Ishikawa (cell line): ENCODE data around the gene SLC2A4RG.

Source experiments
- CEBPB ChIP-seq: IDR thresholded peaks from 2 replicates; pipeline ENCODE4 v1.6.1; 2012
- CREB1 ChIP-seq: IDR thresholded peaks from 2 replicates; pipeline ENCODE4 v1.6.1; 2012; ENCODE audit warnings: low read depth
- EGR1 ChIP-seq: IDR thresholded peaks from 2 replicates; pipeline ENCODE4 v1.6.1; 2012
- EP300 ChIP-seq: IDR thresholded peaks from 2 replicates; pipeline ENCODE4 v1.6.1; 2012; ENCODE audit warnings: borderline replicate concordance
- FOXM1 ChIP-seq: IDR thresholded peaks from 2 replicates; pipeline ENCODE4 v1.6.1; 2012; ENCODE audit warnings: low read depth, borderline replicate concordance
- MAX ChIP-seq: IDR thresholded peaks from 2 replicates; pipeline ENCODE4 v1.6.1; 2012
- NFIC ChIP-seq: IDR thresholded peaks from 2 replicates; pipeline ENCODE4 v1.6.1; 2012
- RAD21 ChIP-seq: IDR thresholded peaks from 2 replicates; pipeline ENCODE4 v1.6.1; 2012; ENCODE audit warnings: low read depth
- TAF1 ChIP-seq: IDR thresholded peaks from 2 replicates; pipeline ENCODE4 v1.6.1; 2012; ENCODE audit warnings: low read depth, mild to moderate bottlenecking
- TCF12 ChIP-seq: IDR thresholded peaks from 2 replicates; pipeline ENCODE4 v1.6.1; 2012; ENCODE audit warnings: low read depth
- TEAD4 ChIP-seq: IDR thresholded peaks from 2 replicates; pipeline ENCODE4 v1.6.1; 2012
- USF1 ChIP-seq: IDR thresholded peaks from 2 replicates; pipeline ENCODE4 v1.6.1; 2012
- YY1 ChIP-seq: IDR thresholded peaks from 2 replicates; pipeline ENCODE4 v1.6.1; 2012; ENCODE audit warnings: low read depth
- ZBTB7A ChIP-seq: IDR thresholded peaks from 2 replicates; pipeline ENCODE4 v1.6.1; 2012; ENCODE audit warnings: low read depth
- TF ChIP-seq, protein P1 (sequence below): IDR thresholded peaks from 2 replicates; pipeline ENCODE4 v1.6.1; 2012; ENCODE audit warnings: low read depth, mild to moderate bottlenecking

SLC2A4RG gene

GRCh38 chr20:63765902-63766301 lies 26.3 kb downstream of the SLC2A4RG start:
- TF ChIP-seq TCF12: no peak
- TF ChIP-seq EP300: no peak
- TF ChIP-seq USF1: no peak
- TF ChIP-seq TEAD4: no peak
- TF ChIP-seq ZBTB7A: no peak
- no peak for TF ChIP-seq NFIC
- TF ChIP-seq, protein P1, sequence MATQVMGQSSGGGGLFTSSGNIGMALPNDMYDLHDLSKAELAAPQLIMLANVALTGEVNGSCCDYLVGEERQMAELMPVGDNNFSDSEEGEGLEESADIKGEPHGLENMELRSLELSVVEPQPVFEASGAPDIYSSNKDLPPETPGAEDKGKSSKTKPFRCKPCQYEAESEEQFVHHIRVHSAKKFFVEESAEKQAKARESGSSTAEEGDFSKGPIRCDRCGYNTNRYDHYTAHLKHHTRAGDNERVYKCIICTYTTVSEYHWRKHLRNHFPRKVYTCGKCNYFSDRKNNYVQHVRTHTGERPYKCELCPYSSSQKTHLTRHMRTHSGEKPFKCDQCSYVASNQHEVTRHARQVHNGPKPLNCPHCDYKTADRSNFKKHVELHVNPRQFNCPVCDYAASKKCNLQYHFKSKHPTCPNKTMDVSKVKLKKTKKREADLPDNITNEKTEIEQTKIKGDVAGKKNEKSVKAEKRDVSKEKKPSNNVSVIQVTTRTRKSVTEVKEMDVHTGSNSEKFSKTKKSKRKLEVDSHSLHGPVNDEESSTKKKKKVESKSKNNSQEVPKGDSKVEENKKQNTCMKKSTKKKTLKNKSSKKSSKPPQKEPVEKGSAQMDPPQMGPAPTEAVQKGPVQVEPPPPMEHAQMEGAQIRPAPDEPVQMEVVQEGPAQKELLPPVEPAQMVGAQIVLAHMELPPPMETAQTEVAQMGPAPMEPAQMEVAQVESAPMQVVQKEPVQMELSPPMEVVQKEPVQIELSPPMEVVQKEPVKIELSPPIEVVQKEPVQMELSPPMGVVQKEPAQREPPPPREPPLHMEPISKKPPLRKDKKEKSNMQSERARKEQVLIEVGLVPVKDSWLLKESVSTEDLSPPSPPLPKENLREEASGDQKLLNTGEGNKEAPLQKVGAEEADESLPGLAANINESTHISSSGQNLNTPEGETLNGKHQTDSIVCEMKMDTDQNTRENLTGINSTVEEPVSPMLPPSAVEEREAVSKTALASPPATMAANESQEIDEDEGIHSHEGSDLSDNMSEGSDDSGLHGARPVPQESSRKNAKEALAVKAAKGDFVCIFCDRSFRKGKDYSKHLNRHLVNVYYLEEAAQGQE: no peak
- no peak for TF ChIP-seq YY1
- no peak for TF ChIP-seq EGR1
- no peak for TF ChIP-seq RAD21
- no peak for TF ChIP-seq MAX
- no peak for TF ChIP-seq CREB1
- no peak for TF ChIP-seq FOXM1
- TF ChIP-seq CEBPB: no peak

DNA sequence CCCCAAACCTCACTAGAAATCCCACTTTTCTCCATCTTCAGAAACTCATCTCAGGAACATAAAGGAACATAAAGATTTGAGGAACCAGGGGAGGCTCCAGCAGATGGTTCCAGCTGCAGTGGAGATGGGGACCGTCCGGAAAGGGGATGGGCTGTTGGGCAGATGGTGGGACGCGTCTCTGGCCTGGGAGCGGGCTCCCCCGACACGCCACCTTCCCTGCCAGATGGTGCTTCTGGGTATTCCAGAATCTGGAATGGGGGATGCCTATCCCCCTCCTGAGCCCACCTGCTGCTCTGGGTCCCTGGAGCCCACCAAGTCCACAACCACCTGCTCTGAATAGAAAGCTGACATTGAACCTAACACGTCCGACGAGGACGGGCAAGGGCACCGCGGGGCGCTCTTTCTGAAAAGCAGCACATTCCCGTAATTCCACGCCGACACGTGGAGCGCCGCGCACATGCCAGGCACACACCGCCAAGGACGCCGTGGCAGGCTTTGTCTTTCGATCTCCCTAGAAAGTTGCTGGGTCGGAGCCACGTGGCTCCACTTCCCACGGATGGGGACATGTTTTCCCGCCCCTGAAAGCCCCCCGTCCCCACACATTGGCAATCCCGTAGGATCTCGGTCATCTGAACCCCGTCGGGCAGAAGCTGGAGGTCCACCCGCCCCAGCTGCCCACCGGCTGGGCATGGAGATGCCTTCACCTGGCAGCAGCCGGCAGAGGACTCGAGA lies 27.3 kb downstream of the SLC2A4RG start:
- no peak for TF ChIP-seq EP300
- no peak for TF ChIP-seq ZBTB7A

DNA sequence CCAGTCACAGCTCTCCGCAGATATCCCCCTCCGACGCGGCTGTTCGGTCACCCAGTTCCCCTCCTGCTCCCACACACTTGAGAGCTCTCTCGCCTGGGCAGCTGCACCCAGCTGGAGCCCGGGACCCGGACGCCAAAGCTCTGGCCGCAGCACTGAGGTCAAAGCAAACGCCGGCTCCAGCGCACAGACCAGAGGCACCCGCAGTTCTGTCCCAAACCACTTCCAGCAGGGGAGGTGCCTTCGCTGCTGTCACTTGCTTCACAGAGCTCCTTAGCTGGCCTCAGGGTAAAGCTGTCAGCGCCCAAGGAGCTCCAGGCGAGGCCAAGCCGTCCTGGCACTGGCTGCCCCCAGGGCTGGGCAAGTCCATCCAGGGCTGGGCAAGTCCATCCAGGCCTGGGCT lies 27.9 kb downstream of the SLC2A4RG start:
- no peak for TF ChIP-seq MAX
- no peak for TF ChIP-seq RAD21
- TF ChIP-seq TEAD4: no peak
- no peak for TF ChIP-seq NFIC
- no peak for TF ChIP-seq FOXM1
- TF ChIP-seq EGR1: no peak
- TF ChIP-seq, protein P1: no peak
- no peak for TF ChIP-seq USF1
- no peak for TF ChIP-seq TAF1
- TF ChIP-seq CREB1: no peak
- TF ChIP-seq TCF12: no peak
- no peak for TF ChIP-seq EP300
- TF ChIP-seq YY1: no peak
- TF ChIP-seq CEBPB: no peak

- no peak for TF ChIP-seq NFIC
- TF ChIP-seq, protein P1: no peak
- TF ChIP-seq RAD21: no peak
- no peak for TF ChIP-seq YY1
- no peak for TF ChIP-seq EP300
- no peak for TF ChIP-seq MAX
- no peak for TF ChIP-seq CREB1
- no peak for TF ChIP-seq TCF12
- TF ChIP-seq TAF1: no peak
- no peak for TF ChIP-seq TEAD4
- no peak for TF ChIP-seq USF1
- no peak for TF ChIP-seq FOXM1
- no peak for TF ChIP-seq ZBTB7A
- TF ChIP-seq CEBPB: no peak
- no peak for TF ChIP-seq EGR1
These were observed 28.3 kb downstream of the SLC2A4RG start for GRCh38 chr20:63767886-63768285.
